Heart left ventricle (tissue), 16 donors: ENCODE results near the gene WBP2. TPM values are rescaled to one million over a fixed set of nuclear protein-coding genes. Genes with fewer than 3 reads are reported as not detected.

Experiments used
- ATAC-seq, 4 donors: fragments of 200-7000 bp; cut with Tn5 transposase; one replicate each; pipeline ENCODE4 v1.9.1; 2020 to 2022; ENCODE audit warnings: moderate library complexity in 4 of 4, mild to moderate bottlenecking in 3 of 4, moderate number of reproducible peaks in 1 of 4
- DNase-seq, 5 donors: peaks; one replicate each; pipeline ENCODE4 v3.0.0-alpha.2; 2020
- H3K27ac ChIP-seq, 12 donors: fragments of 200-600 bp; sonication (generic) in 4 of 12; one replicate each; pipeline versions ENCODE4 v1.5.0 to v1.8.0; 2016 to 2022; ENCODE audit warnings: mild to moderate bottlenecking in 2 of 12
- H3K27me3 ChIP-seq, 9 donors: fragments of 200-600 bp; sonication (generic) in 2 of 9; one replicate each; pipeline versions ENCODE4 v1.5.1 to v1.8.0; 2016 to 2022; ENCODE audit warnings: mild to moderate bottlenecking in 3 of 9
- H3K36me3 ChIP-seq, 9 donors: fragments of 200-600 bp; sonication (generic) in 2 of 9; one replicate each; pipeline versions ENCODE4 v1.5.0 to v1.8.0; 2018 to 2022; ENCODE audit warnings: mild to moderate bottlenecking in 2 of 9
- H3K4me1 ChIP-seq, 12 donors: fragments of 200-600 bp; sonication (generic) in 4 of 12; one replicate each; pipeline versions ENCODE4 v1.5.0 to v1.8.0; 2016 to 2022; ENCODE audit warnings: mild to moderate bottlenecking in 3 of 12
- H3K4me3 ChIP-seq, 12 donors: fragments of 200-600 bp; sonication (generic) in 4 of 12; one replicate each; pipeline versions ENCODE4 v1.5.0 to v1.8.0; 2017 to 2022; ENCODE audit warnings: mild to moderate bottlenecking in 9 of 12, moderate library complexity in 4 of 12
- H3K9me3 ChIP-seq, 12 donors: fragments of 200-600 bp; sonication (generic) in 4 of 12; one replicate each; pipeline versions ENCODE4 v1.5.0 to v1.8.0; 2016 to 2022; ENCODE audit warnings: mild to moderate bottlenecking in 1 of 12
- CTCF ChIP-seq, 12 donors: fragments of 200-600 bp; sonication (generic) in 4 of 12; IDR thresholded peaks; one replicate each; pipeline versions ENCODE4 v1.5.0 to v1.8.0; 2018 to 2022; ENCODE audit warnings: antibody characterized with exemption in 12 of 12, mild to moderate bottlenecking in 5 of 12
- POLR2A ChIP-seq, 2 donors: fragments of 450-650 bp; IDR thresholded peaks; one replicate each; pipeline ENCODE4 v1.6.1; 2017; ENCODE audit warnings: antibody characterized with exemption in 2 of 2, mild to moderate bottlenecking in 2 of 2, moderate library complexity in 2 of 2
- whole genome bisulfite sequencing, 4 donors: extraction: QIAGEN DNeasy Blood & Tissue Kit in 2 of 4; methylation state at CpG; one replicate each; pipeline versions ENCODE4 v1.1.5 to v1.1.7; 2013 to 2018; 5-methylcytosine and 5-hydroxymethylcytosine counted together
- intact Hi-C, 10 donors: fragments of 100-400 bp; cut with DNase I; formaldehyde crosslinking; loops; one replicate each; pipeline versions ENCODE4 v1.11.1 to v1.14.2; 2022
- polyA plus RNA-seq, 2 donors: library from polyadenylated mRNA; stranded (reverse); fragments of 200-250 nt; gene quantifications; one replicate each; pipeline ENCODE4 v1.2.3, GENCODE V29; 2013
- total RNA-seq, 9 donors: library from RNA; depleted of rRNA in 2 of 9; stranded (reverse); fragments of >200 nt in 2 of 9; fragmentation: NEBNext Ultra II Directional in 3 of 9; extraction: Animal tissue kit (Norgen Biotek cat#: 25700) in 3 of 9; gene quantifications; one replicate each; pipeline versions ENCODE4 v1.1.0 to v1.2.4, GENCODE V29; 2016 to 2023
- donor health status: ischemic (EF 13 %, LVEDD 7.1; RV severe dilation, severe dysfunction).
- donor health status: healthy with polysubstance abuse.
- donor health status: DM: no; HTN: yes; CAD: no.
- donor health status: DM: no; HTN: no; CAD: no.
- donor health status: ischemic (EF 25% LVEDD 6.9; RV normal size, moderate dysfunction).
- donor health status: ischemic (EF 25% LVEDD 5.7; RV mildly dilated, moderate dysfunction).
- donor health status: healthy.
- donor health status: DM: yes; HTN: yes; CAD: no.
- donor health status: ischemic (EF 35%, LVEDD 5.7; RV mildly dilated, moderate dysfunction).
- donor health status: nonischemic (EF 11% LVEDD 7.7; RV severe dilation, severe dysfunction).
- donor health status: DM: yes; HTN: yes; CAD: no.
- donor health status: PGD.
- donor health status: ischemic (EF 29% LVEDD 5.4; RV normal size, mild dysfunction).
- donor health status: nonischemic (EF 23%, LVEDD 6.1; RV moderate dilation, normal function).

Gene WBP2
- total and polyA plus RNA-seq, 11 donors, result 128 to 311 (median 158) TPM

- ATAC-seq, result peak in 3 of 4 donors; percentile 35 to 67 (median 61)
- peak overlapping the region; percentile 64 to 96 (median 78) for H3K4me3 ChIP-seq
- H3K4me1 ChIP-seq, result peaks cover 14 to 64% (median 42%) of the 10 kb centered on the region in 12 donors
- H3K9me3 ChIP-seq, result no peaks in the 10 kb centered on the region
- TF ChIP-seq POLR2A (IDR thresholded peaks at IDR 0.05), result no peak
- peak in 9 of 12 donors; percentile 8 to 67 (median 48) for TF ChIP-seq CTCF (IDR thresholded peaks at IDR 0.05)
- H3K27me3 ChIP-seq, result no peaks in the 10 kb centered on the region
- H3K36me3 ChIP-seq, result peaks cover 0 to 27% (median 22%) of the 10 kb centered on the region in 9 donors
- peak overlapping the region; percentile 91 to 99 (median 96) for H3K27ac ChIP-seq
- peak; percentile 67 to 89 (median 76) for DNase-seq
- 0 to 1% (median 0%) methylated on average over 24 to 56 of the region's 56 CpGs for WGBS, 4 donors
- intact Hi-C loops, result loop anchor here in 6 of 10 donors (1.0 to 10.0 kb wide), 5 partner anchors 17 to 103 kb away; partner anchors contain the start of gene WBP2 (in 3 of the 6)
Observed at GRCh38 chr17:75877752-75878173, 22.6 kb upstream of the WBP2 start.

- intact Hi-C loops, result loop anchor here in 5 of 10 donors (1.0 to 10.0 kb wide), 4 partner anchors 22 to 102 kb away; partner anchors contain the start of gene WBP2 (in 1 of the 5)
- peaks cover 0 to 27% (median 22%) of the 10 kb centered on the region in 9 donors for H3K36me3 ChIP-seq
- TF ChIP-seq CTCF (IDR thresholded peaks at IDR 0.05), result peak in 4 of 12 donors; percentile 8 to 53 (median 24)
- no peak for TF ChIP-seq POLR2A (IDR thresholded peaks at IDR 0.05)
Observed at GRCh38 chr17:75876938-75877751, 22.0 kb upstream of the WBP2 start.

GRCh38 chr17:75876190-75876937, 21.2 kb upstream of the WBP2 start:
- DNase-seq (peak in 4 of 5 donors; percentile 58 to 75 (median 68)), ATAC-seq (peak; percentile 0 to 14 (median 2))
- Histone ChIP-seq H3K36me3 (peaks cover 0 to 27% (median 22%) of the 10 kb centered on the region in 9 donors), H3K4me3 (peak overlapping the region; percentile 64 to 96 (median 78)), H3K4me1 (peaks cover 17 to 70% (median 51%) of the 10 kb centered on the region in 12 donors), H3K9me3 (no peaks in the 10 kb centered on the region), H3K27ac (peak overlapping the region; percentile 91 to 99 (median 96)), H3K27me3 (no peaks in the 10 kb centered on the region)
- WGBS, 4 donors, result 26 to 36% (median 30%) methylated on average over 17 to 26 of the region's 26 CpGs
- peak in 4 of 12 donors; percentile 7 to 11 (median 10) for TF ChIP-seq CTCF (IDR thresholded peaks at IDR 0.05)
- no peak for TF ChIP-seq POLR2A (IDR thresholded peaks at IDR 0.05)
- intact Hi-C loops, result loop anchor here in 5 of 10 donors (1.0 to 10.0 kb wide), 4 partner anchors 22 to 102 kb away; partner anchors contain the start of gene WBP2 (in 1 of the 5)

More at GRCh38 chr17:75876938-75877751, 22.0 kb upstream of the WBP2 start:
- H3K4me3 ChIP-seq, result peak overlapping the region; percentile 64 to 96 (median 78)
- H3K9me3 ChIP-seq, result no peaks in the 10 kb centered on the region
- no peaks in the 10 kb centered on the region for H3K27me3 ChIP-seq
- peak; percentile 94 to 97 (median 95) for DNase-seq
- 2 to 14% (median 8%) methylated on average over 30 to 41 of the region's 41 CpGs for WGBS, 4 donors
- H3K27ac ChIP-seq, result peak overlapping the region; percentile 91 to 99 (median 96)
- H3K4me1 ChIP-seq, result peaks cover 17 to 70% (median 48%) of the 10 kb centered on the region in 12 donors
- ATAC-seq, result peak; percentile 52 to 79 (median 66)
